ENCODE data around the gene PCSK6. TPM values are rescaled to one million over a fixed set of nuclear protein-coding genes. Genes with fewer than 3 reads are reported as not detected.
"Not testable (repeated sequence)": the region's sequence is repeated elsewhere in the genome, so short reads cannot be mapped to it uniquely, and the experiment has no call there.

The PCSK6 gene
- total RNA-seq, 2 experiments from 2014 or later: 1.1 to 1.3 TPM

GRCh38 chr15:101469520-101470288 is 19.8 kb downstream of the PCSK6 start:
- POLR2A ChIA-PET: no interaction called here
- CTCF ChIA-PET: no interaction called here

GRCh38 chr15:101466188-101466587 is 23.3 kb downstream of the PCSK6 start:
- CTCF ChIA-PET: no interaction called here
- POLR2A ChIA-PET: no interaction called here

GRCh38 chr15:101464999-101465669 is 24.4 kb downstream of the PCSK6 start:
- ChIA-PET CTCF (no interaction called here), POLR2A (no interaction called here)

- ChIA-PET POLR2A (no interaction called here), CTCF (no interaction called here)
Measured at GRCh38 chr15:101464256-101464998, 25.1 kb downstream of the PCSK6 start.

- CTCF ChIA-PET, POLR2A ChIA-PET: not testable (repeated sequence)
Measured at GRCh38 chr15:101463696-101464095, 25.8 kb downstream of the PCSK6 start.

GRCh38 chr15:101463270-101463669 is 26.2 kb downstream of the PCSK6 start:
- ChIA-PET POLR2A (no interaction called here), CTCF (no interaction called here)

- ChIA-PET CTCF (no interaction called here), POLR2A (no interaction called here)
Measured at GRCh38 chr15:101461097-101461496, 28.4 kb downstream of the PCSK6 start.

- CTCF ChIA-PET: no interaction called here
Measured at GRCh38 chr15:101459579-101460300, 29.8 kb downstream of the PCSK6 start.

GRCh38 chr15:101458908-101459578 is 30.5 kb downstream of the PCSK6 start:
- CTCF ChIA-PET: no interaction called here

More at GRCh38 chr15:101459579-101460300, 29.8 kb downstream of the PCSK6 start:
- POLR2A ChIA-PET: no interaction called here

GRCh38 chr15:101458158-101458900 is 31.2 kb downstream of the PCSK6 start:
- POLR2A ChIA-PET: no interaction called here
- CTCF ChIA-PET: no interaction called here

More at GRCh38 chr15:101458908-101459578, 30.5 kb downstream of the PCSK6 start:
- POLR2A ChIA-PET: no interaction called here

GRCh38 chr15:101457696-101458095 is 31.8 kb downstream of the PCSK6 start:
- ChIA-PET POLR2A (no interaction called here), CTCF (no interaction called here)

- CTCF ChIA-PET: no interaction called here
- POLR2A ChIA-PET: no interaction called here
Measured at GRCh38 chr15:101456057-101456739, 33.3 kb downstream of the PCSK6 start.

- POLR2A ChIA-PET: no interaction called here
- CTCF ChIA-PET: no interaction called here
Measured at GRCh38 chr15:101455291-101456025, 34.0 kb downstream of the PCSK6 start.

GRCh38 chr15:101454781-101455180 is 34.7 kb downstream of the PCSK6 start:
- POLR2A ChIA-PET, CTCF ChIA-PET: not testable (repeated sequence)

GRCh38 chr15:101454365-101454764 is 35.1 kb downstream of the PCSK6 start:
- POLR2A ChIA-PET: no interaction called here
- CTCF ChIA-PET: no interaction called here

GRCh38 chr15:101453123-101454120 is 36.1 kb downstream of the PCSK6 start:
- CTCF ChIA-PET: no interaction called here

GRCh38 chr15:101452572-101452971 is 36.9 kb downstream of the PCSK6 start:
- ChIA-PET CTCF (no interaction called here), POLR2A (no interaction called here)

More at GRCh38 chr15:101453123-101454120, 36.1 kb downstream of the PCSK6 start:
- POLR2A ChIA-PET: no interaction called here

Measured in activated CD8-positive, alpha-beta memory T cell treated with anti-CD3 and anti-CD28 coated beads for 36 hours (primary cell).